Measurements from ENCODE around the gene CBX5.
A peak's percentile ranks its signal among the peaks of the same experiment; 100 is the strongest.
"Not testable (repeated sequence)": the region's sequence is repeated elsewhere in the genome, so short reads cannot be mapped to it uniquely, and the experiment has no call there.

CBX5 gene

DNA sequence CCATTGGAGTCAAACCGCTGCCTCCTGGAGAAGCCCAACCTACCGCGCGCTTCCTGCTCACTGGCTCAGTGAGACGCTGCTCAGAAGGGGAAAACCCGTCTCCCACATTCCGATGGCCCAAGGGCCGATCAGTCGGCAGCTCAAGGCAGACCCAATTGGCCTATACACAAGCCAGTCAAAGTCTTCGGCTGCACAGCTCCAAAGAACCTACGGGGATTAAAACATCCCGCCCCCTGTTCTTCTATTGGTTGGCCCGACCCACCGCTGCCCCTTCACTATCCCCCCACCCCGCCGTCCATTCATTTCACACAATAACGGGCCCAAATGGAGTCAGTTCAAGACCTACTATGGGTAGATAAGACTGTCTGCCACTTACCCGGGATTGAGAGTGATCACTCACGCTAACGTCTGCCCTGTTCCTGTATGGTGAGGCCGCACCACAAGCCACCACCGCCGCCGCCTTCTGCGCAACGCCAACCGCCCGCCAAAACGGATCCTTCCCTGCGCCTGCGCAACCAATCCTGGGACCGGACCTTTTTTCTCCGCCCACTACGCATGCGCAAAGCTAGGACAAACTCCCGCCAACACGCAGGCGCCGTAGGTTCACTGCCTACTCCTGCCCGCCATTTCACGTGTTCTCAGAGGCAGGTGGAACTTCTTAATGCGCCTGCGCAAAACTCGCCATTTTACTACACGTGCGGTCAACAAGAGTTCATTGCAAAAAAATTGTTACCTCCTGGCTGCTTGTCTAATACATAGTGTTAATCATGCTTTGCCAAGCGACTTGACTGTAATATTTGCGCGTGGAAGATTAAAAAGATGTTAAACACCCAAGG is at the start of gene CBX5:
TSS of gene CBX5 (minus strand) at position 491 of the 836 bp plus-strand sequence. CDS start 22,472 bp downstream, outside the sequence.
- TF ChIP-seq, protein P1, sequence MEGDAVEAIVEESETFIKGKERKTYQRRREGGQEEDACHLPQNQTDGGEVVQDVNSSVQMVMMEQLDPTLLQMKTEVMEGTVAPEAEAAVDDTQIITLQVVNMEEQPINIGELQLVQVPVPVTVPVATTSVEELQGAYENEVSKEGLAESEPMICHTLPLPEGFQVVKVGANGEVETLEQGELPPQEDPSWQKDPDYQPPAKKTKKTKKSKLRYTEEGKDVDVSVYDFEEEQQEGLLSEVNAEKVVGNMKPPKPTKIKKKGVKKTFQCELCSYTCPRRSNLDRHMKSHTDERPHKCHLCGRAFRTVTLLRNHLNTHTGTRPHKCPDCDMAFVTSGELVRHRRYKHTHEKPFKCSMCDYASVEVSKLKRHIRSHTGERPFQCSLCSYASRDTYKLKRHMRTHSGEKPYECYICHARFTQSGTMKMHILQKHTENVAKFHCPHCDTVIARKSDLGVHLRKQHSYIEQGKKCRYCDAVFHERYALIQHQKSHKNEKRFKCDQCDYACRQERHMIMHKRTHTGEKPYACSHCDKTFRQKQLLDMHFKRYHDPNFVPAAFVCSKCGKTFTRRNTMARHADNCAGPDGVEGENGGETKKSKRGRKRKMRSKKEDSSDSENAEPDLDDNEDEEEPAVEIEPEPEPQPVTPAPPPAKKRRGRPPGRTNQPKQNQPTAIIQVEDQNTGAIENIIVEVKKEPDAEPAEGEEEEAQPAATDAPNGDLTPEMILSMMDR (IDR thresholded peaks at IDR 0.05; ENCODE audit: insufficient read depth, low read depth, low read length, missing control alignments) = no peak

DNA sequence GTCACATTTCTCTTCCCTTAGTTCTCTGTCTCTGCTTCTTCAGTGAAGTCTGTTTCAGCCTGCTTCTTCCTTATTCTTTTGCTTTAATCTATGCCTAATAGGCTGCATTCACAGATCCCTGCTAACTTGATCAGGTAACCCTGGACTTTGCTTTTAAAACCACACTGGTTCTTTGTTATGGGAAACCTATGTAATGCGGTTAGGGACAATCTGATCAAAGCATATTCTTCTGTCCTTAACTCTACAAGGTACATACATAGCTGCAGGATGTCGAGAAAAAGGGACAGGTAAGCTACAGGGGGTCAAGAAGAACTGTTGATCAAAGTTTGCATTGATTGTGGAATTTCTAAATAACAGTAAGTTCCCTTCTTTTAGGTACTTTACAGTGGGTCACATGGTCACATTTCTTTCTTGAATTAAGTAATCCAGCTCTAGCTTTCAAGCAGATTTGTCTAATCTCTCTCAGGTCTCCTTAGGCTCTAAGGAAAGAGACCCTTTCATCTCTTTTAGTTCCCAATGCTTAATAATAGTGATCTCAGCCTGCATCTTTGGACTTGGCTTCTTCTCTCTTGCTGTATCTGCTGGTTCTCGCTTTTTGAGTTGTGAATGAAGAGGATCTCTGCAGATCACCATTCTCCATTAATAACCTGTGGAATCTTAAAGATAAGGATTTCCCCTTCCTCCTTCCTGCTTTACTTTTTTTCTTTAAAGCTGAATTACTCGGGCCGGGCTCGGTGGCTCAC is 48.8 kb upstream of the CBX5 start:
- no peak for DNase-seq (ENCODE audit: low read depth)
- TF ChIP-seq, protein P1 (IDR thresholded peaks at IDR 0.05; ENCODE audit: insufficient read depth, low read depth, low read length, missing control alignments) = no peak
- H3K4me3 ChIP-seq (ENCODE audit: low read length) = no peak overlapping the region

More for the DNA sequence above, at the start of gene CBX5:
- H3K4me3 ChIP-seq (ENCODE audit: low read length) = peak within 1 kb of the TSS; percentile 98
- peak; percentile 100 for DNase-seq (ENCODE audit: low read depth)

DNA sequence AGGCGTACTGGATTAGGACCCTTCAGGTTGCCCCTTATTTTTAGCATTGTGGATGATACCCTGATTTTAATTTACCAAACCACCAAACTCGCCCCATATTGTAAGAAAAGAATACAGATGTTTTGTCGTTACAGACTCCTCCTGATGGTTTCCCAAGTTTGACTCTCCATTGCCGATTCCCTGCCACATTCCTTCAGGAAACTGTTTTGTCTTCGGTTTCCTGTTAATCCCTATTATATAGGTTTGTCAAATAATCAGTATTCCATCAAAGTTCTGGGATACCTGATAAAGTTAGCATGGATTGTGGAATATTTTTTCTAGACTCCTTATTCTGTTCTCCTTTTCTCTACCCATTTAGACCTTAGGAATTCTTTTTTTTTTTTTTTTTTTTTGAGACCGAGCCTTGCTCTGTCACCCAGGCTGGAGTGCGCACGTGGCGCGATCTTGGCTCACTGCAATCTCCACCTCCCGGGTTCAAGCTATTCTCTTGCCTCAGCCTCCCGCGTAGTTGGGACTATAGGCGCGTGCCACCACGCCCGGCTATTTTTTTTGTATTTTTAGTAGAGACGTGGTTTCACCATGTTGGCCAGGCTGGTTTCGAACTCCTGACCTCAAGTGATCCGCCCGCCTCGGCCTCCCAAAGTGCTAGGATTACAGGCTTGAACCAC is 45.7 kb upstream of the CBX5 start:
- H3K4me3 ChIP-seq (ENCODE audit: low read length) = peak overlapping the region; percentile 98
- DNase-seq (ENCODE audit: low read depth) = not testable (repeated sequence)

DNA sequence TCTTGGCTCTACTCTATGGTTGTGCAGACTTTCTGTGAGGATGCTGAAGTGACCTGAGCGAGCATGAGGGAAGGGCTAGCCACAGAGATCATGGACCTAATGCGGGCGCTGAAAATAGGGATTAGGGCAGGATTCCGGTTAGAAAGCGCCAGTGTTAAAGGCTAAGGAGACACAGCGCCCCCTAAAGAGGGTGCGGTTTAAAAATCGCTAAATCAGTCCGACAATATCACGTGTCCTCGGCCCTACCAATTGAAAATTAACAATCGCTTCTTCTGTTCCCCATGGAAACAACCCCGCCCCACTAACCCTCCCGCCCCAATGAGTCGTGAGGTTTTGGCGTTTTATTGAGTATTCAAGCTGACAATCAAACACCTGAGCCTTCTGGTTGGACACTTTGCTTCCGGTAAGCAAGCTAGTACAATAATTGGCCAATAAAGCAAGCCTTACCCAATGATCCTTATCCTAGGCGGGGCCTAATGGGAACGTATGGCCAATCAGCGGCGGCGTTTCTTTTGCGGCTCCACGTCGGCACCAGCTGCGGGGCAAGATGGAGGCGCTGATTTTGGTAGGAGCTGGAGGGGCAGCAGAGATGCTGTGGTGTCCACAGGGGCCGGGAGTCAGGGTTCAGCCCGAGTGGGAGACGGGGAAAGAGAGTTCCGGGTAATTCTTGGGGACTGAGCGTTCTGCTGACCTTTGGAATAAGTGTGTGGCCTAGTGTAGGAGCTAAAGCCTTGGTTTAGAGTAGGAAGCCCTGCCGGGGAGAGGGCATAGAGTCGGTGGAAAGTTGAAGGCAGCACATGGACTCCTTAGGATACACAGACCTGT is 44.9 kb upstream of the CBX5 start, which contains the start of gene COPZ1:
TSS of gene COPZ1 (plus strand) at position 515 of the 825 bp plus-strand sequence. CDS start at position 548, 33 bp downstream.
- TF ChIP-seq, protein P1 (IDR thresholded peaks at IDR 0.05; ENCODE audit: insufficient read depth, low read depth, low read length, missing control alignments) = peak; percentile 74
- peak; percentile 100 for DNase-seq (ENCODE audit: low read depth)
- peak within 1 kb of the TSS; percentile 98 for H3K4me3 ChIP-seq (ENCODE audit: low read length)

DNA sequence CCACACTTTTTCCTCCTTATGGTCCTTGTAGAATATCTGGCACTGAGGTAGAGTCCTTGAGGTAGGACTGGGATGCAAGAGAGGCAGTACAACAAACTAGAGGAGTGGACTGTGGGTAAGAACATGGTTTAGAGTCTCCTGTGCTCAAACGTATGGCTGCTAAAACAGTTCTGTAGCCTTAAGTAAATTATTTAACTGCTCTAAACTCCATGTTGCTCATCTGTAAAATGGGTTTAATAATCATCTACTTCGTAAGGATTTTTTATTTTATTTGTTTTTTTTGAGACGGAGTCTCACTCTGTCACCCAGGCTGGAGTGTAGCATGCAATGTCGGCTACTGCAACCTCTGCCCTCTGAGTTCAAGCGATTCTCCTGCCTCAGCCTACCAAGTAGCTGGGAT is 41.4 kb upstream of the CBX5 start:
- no peak overlapping the region for H3K4me3 ChIP-seq (ENCODE audit: low read length)
- no peak for DNase-seq (ENCODE audit: low read depth)
- TF ChIP-seq, protein P1 (IDR thresholded peaks at IDR 0.05; ENCODE audit: insufficient read depth, low read depth, low read length, missing control alignments) = no peak

DNA sequence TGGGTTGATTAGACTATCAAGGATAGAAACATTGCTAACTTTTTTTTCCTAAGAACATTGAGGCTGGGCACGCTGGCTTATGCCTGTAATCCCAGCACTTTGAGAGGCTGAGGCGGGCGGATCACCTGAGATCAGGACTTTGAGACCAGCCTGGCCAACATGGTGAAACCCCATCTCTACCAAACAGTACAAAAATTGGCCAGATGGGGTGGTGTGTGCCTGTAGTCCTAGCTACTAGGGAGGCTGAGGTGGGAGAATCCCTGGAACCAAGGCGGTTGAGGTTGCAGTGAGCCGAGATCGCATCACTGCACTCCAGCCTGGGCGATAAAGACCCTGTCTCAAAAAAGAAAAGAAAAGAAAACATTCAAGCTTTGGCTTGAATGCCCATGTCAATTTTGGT is 32.4 kb upstream of the CBX5 start:
- not testable (repeated sequence) for DNase-seq (ENCODE audit: low read depth); H3K4me3 ChIP-seq (ENCODE audit: low read length)

DNA sequence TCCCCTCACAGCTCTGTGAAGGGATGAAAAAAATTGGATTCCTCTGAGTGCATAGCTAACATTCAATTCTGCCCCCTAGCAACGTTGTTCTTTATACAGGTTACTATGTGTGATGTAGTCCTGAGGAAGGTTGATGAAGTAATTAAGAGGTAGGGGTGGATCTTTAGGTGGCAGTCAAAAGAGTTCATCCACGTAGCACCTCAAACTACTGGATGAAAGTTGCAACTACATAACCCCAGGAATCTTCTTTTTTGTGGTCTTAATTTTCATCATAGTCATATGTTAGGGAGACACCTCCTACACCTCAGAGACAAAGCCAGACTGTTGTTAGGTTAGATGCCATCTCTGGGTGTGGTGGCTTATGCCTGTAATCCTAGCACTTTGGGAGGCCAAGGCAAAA is 31.1 kb upstream of the CBX5 start:
- H3K4me3 ChIP-seq (ENCODE audit: low read length) = no peak overlapping the region
- TF ChIP-seq, protein P1 (IDR thresholded peaks at IDR 0.05; ENCODE audit: insufficient read depth, low read depth, low read length, missing control alignments) = no peak
- DNase-seq (ENCODE audit: low read depth) = peak; percentile 33
